ENCODE measurements around the gene ARVCF.

DNA sequence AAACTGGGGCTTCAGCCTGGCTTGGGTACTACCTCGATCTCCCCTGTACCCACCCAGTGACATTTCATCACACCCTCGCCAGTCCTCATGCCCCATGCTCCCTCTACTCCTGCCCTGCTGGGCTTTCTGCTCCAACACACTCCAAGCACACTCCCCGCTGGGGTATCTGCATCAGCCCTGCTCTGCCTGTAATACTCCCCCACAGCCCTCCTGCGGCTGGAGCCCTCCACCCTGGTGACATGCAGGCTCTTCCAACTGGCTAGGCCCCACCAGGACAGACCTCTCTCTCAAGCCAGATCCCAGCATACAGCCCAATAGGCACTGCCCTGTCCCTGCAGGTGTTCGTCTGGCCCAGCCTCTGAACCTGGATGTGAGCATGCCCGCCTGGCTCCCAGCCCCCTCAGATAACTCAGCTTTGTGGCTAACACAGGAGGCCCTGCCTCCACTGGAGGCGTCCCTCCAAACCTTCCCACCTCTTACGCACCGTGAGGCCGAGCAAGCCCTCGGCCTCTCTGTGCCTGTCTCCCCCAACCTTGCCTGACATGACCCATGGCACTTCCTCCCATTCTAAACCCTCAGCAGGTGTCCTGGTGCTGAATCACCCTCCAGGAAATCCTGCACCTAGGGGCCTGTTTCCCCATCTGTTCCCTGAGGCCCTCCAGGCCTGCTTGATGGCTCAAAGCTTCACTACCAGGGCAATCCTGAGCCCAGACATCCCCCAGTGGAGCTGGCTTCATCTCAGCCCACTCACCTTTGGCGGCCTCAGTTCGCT lies 41.5 kb downstream of the ARVCF start:
- no peak for TF ChIP-seq CTCF (IDR thresholded peaks at IDR 0.05)
- no peak for TF ChIP-seq EP300 (IDR thresholded peaks at IDR 0.05)
